Daoy (cell line): ENCODE measurements around the gene EVL. TPM values are rescaled to one million over a fixed set of nuclear protein-coding genes. Genes with fewer than 3 reads are reported as not detected.
"Not testable (repeated sequence)": the region's sequence is repeated elsewhere in the genome, so short reads cannot be mapped to it uniquely, and the experiment has no call there.

Experiments used
- DNase-seq: peaks from one replicate; pipeline ENCODE4 v3.0.0-alpha.2; 2015; ENCODE audit warnings: low read depth
- total RNA-seq: library from RNA; depleted of rRNA; stranded (reverse); fragments of >200 nt; shearing (Covaris generic); gene quantifications from 2 replicates; pipeline ENCODE4 v1.2.3, GENCODE V29; 2014; rRNA removed

EVL gene
- total RNA-seq: 18.6 and 40.1 TPM in 2 replicates

GRCh38 chr14:100065111-100065871 lies at the start of gene EVL:
Gene EVL (plus strand): TSS chr14:100065422. CDS start chr14:100065501, 79 bp downstream.
- DNase-seq: no peak

GRCh38 chr14:100017553-100017952 lies 47.7 kb upstream of the EVL start:
- no peak for DNase-seq

GRCh38 chr14:100018054-100018453 lies 47.2 kb upstream of the EVL start:
- DNase-seq: no peak

GRCh38 chr14:100018482-100018881 lies 46.7 kb upstream of the EVL start:
- DNase-seq: no peak

GRCh38 chr14:100019156-100019744 lies 46.0 kb upstream of the EVL start:
- DNase-seq: no peak

- no peak for DNase-seq
Measured at GRCh38 chr14:100020629-100021028, 44.6 kb upstream of the EVL start.

- peak; percentile 57 for DNase-seq
Measured at GRCh38 chr14:100022772-100023451, 42.3 kb upstream of the EVL start.

GRCh38 chr14:100025111-100025510 lies 40.1 kb upstream of the EVL start:
- DNase-seq: peak; percentile 53

GRCh38 chr14:100027771-100028490 lies 37.3 kb upstream of the EVL start:
- DNase-seq: peak; percentile 15

GRCh38 chr14:100028990-100029677 lies 36.1 kb upstream of the EVL start:
- DNase-seq: no peak

GRCh38 chr14:100030006-100030405 lies 35.2 kb upstream of the EVL start:
- not testable (repeated sequence) for DNase-seq

GRCh38 chr14:100030452-100031153 lies 34.6 kb upstream of the EVL start:
- peak; percentile 68 for DNase-seq

- peak; percentile 97 for DNase-seq
Measured at GRCh38 chr14:100031506-100032281, 33.5 kb upstream of the EVL start.

GRCh38 chr14:100032738-100033137 lies 32.5 kb upstream of the EVL start:
- no peak for DNase-seq

GRCh38 chr14:100033347-100034075 lies 31.7 kb upstream of the EVL start:
- DNase-seq: no peak

- DNase-seq: no peak
Measured at GRCh38 chr14:100034468-100034867, 30.8 kb upstream of the EVL start.

- no peak for DNase-seq
Measured at GRCh38 chr14:100034961-100035500, 30.2 kb upstream of the EVL start.

GRCh38 chr14:100035700-100036099 lies 29.5 kb upstream of the EVL start:
- DNase-seq: no peak

GRCh38 chr14:100037353-100037752 lies 27.9 kb upstream of the EVL start:
- peak; percentile 13 for DNase-seq
